Urothelium cell line (cell line): ENCODE data around the gene PPFIA4.

ENCODE experiments used
- DNase-seq: peaks from one replicate; pipeline ENCODE4 v3.0.0; 2011; ENCODE audit warnings: low spot score, mixed read lengths
- FAIRE-seq: peaks from 2 replicates; lab custom pipeline; 2011; peaks lifted over from hg19 to GRCh38; lab: Jason Lieb, UNC

Gene PPFIA4

DNA sequence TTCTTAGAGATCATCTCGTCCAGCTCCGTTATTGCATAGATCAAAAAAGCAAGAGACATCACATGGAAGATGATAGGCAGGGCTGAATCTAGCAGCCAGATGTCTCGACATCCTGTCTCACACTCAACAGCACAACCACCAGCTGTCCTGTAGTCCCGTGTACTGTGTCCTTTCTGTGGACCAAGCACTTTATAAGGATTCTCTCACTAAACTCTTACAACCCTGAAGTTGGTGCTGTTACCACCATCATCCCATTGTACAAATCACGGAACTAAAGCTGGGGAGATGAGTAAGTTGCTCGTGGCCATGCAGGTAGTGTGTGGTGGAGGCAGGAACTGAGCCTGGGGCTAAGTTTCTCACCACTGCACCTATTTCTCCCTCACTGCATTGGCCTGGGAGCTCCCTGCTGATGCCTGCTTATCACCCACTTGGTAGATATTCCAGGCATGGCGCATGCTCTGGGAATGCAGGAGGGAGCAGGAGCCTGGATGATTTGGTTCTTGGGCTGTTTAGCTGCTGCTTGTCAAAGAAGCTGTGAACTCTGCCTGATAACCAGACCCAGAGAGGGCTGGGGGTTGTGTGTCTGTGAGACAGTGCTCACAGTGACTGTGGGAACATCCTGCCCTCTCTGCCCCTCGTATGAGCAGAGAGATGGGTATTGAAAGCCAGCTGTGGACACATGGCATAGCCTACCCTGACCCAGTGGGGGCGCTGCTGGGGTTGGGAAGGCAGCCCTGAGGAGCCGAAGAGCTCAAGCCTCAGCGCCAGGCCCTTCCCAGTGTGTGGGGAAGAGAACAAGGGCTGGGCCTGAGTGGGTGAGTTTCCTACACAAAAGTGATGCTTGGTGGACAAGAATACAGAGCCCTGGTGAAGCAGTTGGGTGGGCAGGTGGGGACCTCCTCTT lies 13.6 kb downstream of the PPFIA4 start:
- DNase-seq, result no peak
- FAIRE-seq, result no peak

DNA sequence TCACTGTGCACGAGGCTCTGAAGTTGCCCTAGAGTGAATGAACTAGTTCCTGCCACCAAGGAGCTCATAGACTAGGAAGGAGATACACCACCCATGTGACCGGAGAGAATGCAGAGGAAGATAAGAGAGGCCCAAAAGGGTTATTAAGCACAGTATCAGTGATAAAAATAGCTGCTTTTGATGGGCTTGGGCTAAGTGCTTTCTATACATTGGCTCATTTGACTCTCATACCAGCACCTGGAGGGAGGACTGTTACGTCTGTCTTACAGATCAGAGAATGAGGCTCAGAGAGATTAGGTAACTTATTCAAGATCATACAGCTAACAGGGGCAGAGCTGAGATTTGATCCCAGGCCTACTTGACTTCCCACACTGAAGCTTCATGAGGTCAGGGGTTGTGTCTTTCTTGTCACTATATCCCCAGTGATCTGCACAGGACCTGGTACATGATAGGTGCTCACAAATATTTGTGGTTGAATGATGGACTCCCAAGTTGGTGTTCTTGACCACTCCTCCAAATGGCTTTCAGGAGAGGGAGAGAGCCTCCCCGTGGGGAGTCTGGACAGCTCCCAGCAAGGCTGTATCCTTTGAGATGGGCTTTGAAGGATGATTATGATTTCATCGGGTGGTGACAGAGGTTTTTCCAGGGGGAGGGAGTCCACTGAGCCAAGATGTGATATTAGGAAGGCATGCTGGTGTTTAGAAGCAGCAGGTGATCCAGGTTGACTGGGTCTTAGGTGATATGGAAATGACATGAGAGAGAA lies 14.4 kb downstream of the PPFIA4 start:
- no peak for DNase-seq
- no peak for FAIRE-seq

DNA sequence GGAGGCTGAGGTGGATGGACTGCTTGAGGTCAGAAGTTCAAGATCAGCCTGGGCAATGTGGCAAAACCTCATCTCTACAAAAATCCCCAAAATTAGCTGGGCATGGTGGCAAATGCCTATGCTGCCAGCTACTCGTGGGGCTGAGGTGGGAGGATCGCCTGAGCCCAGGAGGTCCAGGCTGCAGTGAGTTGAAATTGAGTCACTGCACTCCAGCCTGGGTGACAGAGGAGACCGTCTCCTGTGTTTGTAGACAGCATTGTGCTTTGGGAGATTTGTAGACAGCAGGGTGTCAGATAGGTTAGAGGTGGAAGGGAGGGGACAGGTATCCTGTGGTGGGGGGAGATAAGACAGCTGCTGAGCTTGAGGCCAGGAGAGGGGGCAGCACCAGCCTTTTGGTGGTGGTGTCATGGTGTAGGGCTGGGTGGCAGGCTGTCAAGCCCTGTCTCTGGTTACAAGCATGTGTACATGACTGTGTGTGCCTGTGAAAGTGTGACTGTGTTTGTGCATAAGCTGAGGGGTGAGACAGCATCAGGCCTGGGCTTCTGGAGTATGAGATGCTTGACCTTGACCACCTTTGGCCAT lies 15.2 kb downstream of the PPFIA4 start:
- FAIRE-seq (no peak), DNase-seq (no peak)

DNA sequence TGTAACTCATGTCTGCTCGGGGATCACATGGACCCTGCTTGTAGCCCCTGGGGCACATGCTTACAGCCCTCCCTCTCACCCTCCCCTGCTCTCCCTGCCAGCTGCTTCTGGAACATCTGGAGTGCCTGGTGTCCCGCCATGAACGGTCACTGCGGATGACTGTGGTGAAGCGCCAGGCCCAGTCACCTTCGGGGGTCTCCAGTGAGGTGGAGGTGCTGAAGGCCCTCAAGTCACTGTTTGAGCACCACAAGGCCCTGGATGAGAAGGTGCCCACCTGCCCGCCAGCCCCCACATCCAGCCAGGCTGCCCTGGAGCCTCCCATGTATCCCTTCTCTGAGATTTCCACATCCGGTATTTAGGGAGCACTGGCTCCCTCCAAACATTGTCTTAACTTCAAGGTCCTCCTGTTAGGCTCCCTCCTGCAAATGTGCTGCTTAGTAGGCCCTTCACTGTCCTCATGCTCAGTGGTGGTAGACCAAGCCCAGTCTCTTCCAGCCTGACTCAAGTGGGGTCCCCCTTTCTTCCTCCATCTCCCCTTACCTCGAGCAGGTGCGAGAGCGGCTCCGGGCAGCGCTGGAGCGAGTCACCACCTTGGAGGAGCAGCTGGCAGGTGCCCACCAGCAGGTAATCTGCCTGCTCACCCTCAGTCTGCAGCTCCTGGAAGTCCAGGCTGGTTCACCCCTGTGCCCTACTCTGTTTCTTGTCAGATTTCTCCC lies 17.7 kb downstream of the PPFIA4 start:
- FAIRE-seq, result no peak

GRCh38 chr1:203044546-203045250 lies 18.4 kb downstream of the PPFIA4 start:
- FAIRE-seq, result no peak
- DNase-seq, result no peak

More for the DNA sequence above, 17.7 kb downstream of the PPFIA4 start:
- no peak for DNase-seq

- FAIRE-seq (no peak), DNase-seq (no peak)
Observed at GRCh38 chr1:203045336-203045735, 19.0 kb downstream of the PPFIA4 start.

GRCh38 chr1:203045821-203046594 lies 19.7 kb downstream of the PPFIA4 start:
- DNase-seq (no peak), FAIRE-seq (no peak)

DNA sequence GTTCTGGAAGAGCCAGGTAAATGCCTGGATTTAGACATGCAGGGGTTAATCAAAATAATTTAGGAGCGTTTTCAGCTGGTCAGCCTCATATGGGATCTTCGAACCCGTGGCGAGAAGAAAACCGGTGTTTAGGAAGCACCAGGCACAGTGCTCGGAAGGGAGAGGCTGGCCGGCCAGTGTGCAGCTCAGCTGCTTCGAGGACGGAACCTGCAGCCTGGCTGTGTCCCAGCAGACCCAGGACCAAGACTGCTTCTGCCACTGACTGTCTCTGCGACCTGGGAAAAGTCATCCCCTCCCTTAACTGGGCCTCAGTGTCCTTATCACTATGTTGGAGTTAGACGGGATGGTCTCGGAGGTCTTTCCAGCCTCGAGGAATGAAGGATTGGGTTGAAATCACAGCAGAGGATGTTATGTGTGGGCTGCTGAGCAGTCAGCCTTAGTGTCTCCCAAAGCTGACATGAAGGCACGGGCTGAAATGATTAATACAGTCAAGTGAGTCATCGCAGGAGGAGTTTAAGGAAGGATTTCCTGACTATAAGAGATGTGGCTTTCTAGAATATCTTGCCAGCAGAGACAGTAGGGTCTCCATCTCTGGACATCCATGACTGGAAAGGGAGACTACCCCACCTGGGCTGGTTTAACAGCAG lies 20.8 kb downstream of the PPFIA4 start:
- FAIRE-seq (peak; percentile 74), DNase-seq (peak; percentile 72)

DNA sequence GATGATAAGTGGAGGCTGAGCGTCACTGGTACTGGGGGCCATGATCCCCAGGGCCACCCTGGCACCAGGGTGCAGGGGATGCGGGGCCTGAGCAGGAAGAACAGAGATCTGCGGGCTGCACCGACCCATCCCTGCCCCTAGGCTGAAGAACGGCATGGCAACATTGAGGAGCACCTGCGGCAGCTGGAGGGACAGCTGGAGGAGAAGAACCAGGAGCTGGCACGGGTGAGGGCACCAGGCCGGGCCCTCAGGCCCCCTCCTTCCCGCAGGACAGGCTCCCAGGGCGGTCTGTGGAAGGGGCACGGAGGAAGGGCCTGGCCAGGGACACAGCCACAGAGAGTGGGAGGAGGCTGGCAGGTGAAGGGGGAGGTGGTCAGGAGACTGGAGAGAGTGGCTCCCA lies 21.8 kb downstream of the PPFIA4 start:
- no peak for DNase-seq
- FAIRE-seq, result no peak

GRCh38 chr1:203048555-203049051 lies 22.3 kb downstream of the PPFIA4 start:
- no peak for FAIRE-seq
- DNase-seq, result no peak

- FAIRE-seq, result no peak
- no peak for DNase-seq
Observed at GRCh38 chr1:203049077-203049476, 22.8 kb downstream of the PPFIA4 start.

DNA sequence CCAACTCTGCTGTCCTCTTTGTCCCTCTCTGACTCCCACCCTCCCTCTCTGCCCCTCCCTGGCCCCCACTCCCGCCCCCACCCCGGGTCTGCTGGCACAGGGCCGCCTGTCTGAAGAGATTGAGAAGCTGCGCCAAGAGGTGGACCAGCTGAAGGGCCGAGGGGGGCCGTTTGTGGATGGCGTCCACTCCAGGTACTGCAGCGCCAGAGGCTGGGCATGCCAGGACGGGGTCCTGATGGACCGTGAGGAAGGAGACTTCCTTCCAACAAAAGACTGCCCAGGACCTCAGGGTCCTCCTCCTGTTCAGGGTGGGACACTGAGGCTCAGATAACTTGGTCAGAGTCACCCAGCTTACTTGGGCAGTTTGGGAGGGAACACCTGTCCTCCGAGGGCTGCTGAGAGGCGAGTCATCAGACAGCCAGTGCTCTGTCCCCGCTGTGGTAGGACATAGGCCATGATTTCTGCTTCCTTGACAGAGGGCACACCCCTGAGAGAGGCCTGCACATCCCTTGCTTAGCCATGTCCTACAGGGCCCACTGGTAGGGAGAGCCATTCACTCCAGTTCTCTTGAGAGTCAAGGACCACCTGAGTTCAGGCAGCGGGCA lies 23.4 kb downstream of the PPFIA4 start:
- FAIRE-seq, result no peak
- no peak for DNase-seq

- FAIRE-seq (no peak), DNase-seq (no peak)
Observed at GRCh38 chr1:203050826-203051225, 24.5 kb downstream of the PPFIA4 start.

DNA sequence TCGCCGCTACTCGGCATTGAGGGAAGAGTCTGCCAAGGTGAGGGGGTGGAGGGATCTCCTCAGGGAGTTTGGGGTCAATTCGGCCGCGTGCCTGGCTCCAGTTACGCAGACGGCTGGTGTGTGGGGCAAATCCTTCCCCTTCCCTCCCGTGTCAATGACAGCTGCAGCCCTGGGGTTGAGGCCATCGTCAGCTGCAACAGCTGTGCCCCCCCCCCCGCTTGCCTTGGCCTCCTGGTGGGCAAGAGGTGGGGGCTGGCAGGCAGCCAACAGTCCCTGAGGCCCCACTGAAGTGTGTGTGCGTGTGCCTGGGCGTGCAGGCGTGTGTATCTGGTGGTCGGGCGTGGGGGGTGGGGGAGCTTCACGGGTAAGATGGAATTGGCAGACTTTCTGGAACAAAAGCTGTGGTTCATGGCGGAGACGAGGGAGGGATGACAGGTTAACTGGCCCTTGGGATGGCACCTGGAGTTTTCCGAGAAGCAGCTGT lies 25.6 kb downstream of the PPFIA4 start:
- DNase-seq (no peak), FAIRE-seq (no peak)

DNA sequence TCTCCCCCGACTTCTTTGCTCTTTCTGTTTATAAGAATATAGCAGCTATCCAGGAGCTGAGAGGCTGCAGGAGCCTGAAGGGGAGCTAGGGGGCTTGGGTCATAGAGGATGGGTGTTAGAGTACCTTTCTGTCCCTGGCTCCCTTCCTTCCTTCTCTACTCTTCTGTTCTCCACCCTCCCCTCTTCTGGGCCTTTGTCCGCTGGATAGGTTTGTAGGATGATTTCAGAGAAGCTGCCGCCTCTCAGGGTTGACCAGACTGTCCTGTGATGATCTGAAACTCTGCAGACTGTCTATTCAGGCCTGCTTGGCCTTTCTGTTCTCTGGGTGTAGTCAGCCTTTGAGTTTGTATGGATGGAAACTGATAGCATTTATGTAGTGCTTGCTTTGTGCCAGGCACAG lies 26.3 kb downstream of the PPFIA4 start:
- FAIRE-seq, result no peak

GRCh38 chr1:203054184-203054583 lies 27.9 kb downstream of the PPFIA4 start:
- no peak for DNase-seq
- FAIRE-seq, result peak; percentile 9

More for the DNA sequence above, 26.3 kb downstream of the PPFIA4 start:
- no peak for DNase-seq

GRCh38 chr1:203054642-203055041 lies 28.4 kb downstream of the PPFIA4 start:
- DNase-seq (no peak), FAIRE-seq (no peak)

DNA sequence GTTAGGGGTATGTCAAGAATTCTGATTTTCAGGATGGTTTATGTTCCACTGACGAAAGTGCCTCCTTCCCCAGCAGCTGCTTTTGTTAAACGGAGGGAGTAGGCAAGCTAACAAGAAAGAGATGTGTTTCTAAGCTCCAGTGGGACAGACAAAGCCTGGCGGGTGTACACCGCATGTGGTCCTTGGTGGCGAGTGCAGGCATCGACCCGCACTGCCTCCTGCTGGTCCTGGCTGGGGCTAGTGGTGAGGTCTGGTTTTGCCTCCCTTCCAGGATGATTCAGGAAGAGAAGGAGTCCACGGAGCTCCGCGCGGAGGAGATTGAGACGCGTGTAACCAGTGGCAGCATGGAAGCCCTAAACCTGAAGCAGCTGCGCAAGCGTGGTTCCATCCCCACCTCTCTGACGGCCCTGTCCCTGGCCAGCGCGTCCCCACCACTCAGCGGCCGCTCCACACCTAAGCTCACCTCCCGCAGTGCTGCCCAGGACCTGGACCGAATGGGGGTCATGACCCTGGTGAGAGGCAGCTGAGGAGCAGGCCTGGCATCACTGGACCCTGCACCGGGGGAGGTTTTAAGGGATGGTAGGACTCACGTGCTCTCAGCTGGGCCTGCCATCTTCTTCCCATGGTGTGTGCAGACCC lies 29.0 kb downstream of the PPFIA4 start:
- FAIRE-seq (no peak), DNase-seq (no peak)
